ENCODE data around the gene ANAPC4.
"Not testable (repeated sequence)": the region's sequence is repeated elsewhere in the genome, so short reads cannot be mapped to it uniquely, and the experiment has no call there.

Gene ANAPC4, protein sequence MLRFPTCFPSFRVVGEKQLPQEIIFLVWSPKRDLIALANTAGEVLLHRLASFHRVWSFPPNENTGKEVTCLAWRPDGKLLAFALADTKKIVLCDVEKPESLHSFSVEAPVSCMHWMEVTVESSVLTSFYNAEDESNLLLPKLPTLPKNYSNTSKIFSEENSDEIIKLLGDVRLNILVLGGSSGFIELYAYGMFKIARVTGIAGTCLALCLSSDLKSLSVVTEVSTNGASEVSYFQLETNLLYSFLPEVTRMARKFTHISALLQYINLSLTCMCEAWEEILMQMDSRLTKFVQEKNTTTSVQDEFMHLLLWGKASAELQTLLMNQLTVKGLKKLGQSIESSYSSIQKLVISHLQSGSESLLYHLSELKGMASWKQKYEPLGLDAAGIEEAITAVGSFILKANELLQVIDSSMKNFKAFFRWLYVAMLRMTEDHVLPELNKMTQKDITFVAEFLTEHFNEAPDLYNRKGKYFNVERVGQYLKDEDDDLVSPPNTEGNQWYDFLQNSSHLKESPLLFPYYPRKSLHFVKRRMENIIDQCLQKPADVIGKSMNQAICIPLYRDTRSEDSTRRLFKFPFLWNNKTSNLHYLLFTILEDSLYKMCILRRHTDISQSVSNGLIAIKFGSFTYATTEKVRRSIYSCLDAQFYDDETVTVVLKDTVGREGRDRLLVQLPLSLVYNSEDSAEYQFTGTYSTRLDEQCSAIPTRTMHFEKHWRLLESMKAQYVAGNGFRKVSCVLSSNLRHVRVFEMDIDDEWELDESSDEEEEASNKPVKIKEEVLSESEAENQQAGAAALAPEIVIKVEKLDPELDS

DNA sequence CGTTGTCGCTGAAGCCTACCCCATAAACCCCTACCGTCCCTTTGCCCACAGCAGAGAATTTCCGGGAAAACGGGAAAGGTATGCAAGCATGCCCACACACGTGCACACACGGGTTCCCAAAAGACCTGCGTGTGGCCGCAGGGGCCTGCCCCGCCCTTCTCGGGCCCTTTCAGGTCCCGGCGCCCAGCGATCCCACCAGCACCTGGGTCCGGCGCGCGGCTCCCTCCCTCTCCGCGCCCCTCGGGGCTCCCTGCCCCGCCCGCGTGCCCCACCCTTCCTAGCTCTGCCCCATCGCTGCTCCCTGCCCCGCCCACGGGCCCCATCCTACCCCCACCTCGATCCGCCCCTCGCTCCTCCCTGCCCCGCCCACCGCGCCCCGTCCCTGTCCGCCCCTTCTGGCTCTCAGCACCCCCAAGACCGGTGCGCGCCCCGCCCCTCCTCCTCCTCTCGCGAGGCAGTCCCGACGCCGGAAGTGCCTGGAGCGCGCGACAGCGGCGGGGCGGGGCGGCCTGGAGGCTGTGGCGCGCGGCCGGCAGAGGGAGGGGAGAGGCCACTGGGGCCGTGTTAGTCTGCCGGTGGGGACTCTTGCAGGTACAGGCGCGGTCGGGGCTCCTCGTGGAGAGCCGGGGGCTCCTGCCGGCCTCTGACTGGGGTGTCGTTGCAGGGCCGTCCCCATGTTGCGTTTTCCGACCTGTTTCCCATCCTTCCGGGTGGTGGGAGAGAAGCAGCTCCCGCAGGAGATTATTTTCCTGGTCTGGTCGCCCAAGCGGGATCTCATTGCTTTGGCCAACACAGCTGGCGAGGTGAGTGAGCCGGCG lies at the start of gene ANAPC4:
TSS of gene ANAPC4 (plus strand) at position 510 of the 818 bp plus-strand sequence. CDS start at position 675, 165 bp downstream.
- peak; percentile 94 for DNase-seq

DNA sequence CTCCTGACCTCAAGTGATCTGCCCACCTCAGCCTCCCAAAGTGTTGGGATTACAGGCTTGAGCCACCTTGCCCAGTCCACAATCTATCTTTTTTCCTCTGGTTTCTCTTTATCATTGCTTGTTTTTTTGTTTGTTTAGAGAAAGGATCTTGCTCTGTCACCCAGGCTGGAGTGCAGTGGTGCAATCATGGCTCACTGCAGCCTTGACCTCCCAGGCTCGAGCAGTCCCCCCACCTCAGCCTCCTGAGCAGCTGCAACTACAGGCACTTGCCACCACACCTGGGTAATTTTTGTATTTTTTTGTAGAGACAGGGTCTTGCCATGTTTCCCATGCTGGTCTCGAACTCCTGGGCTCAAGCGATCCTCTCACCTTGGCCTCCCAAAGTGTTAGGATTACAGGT lies 48.6 kb upstream of the ANAPC4 start:
- DNase-seq: not testable (repeated sequence)

DNA sequence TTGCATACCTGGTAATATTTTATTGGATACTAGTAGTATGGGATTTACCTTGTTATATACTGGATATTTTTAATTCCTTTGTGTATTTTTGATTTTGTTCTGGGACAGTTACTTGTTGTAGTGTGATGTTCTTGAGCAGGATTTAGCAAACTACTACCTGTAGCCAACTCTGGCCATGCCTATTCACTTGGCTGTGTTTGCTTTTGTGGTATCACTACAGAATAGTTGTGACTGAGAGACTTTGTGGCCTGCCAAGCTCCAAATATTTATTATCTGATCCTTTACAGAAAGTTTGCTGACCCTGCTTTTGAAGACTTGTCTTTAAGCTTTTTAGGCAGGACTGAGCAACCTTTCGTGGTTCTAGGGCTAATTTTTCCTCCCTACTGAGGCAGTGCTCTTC lies 46.7 kb upstream of the ANAPC4 start:
- peak; percentile 30 for DNase-seq

DNA sequence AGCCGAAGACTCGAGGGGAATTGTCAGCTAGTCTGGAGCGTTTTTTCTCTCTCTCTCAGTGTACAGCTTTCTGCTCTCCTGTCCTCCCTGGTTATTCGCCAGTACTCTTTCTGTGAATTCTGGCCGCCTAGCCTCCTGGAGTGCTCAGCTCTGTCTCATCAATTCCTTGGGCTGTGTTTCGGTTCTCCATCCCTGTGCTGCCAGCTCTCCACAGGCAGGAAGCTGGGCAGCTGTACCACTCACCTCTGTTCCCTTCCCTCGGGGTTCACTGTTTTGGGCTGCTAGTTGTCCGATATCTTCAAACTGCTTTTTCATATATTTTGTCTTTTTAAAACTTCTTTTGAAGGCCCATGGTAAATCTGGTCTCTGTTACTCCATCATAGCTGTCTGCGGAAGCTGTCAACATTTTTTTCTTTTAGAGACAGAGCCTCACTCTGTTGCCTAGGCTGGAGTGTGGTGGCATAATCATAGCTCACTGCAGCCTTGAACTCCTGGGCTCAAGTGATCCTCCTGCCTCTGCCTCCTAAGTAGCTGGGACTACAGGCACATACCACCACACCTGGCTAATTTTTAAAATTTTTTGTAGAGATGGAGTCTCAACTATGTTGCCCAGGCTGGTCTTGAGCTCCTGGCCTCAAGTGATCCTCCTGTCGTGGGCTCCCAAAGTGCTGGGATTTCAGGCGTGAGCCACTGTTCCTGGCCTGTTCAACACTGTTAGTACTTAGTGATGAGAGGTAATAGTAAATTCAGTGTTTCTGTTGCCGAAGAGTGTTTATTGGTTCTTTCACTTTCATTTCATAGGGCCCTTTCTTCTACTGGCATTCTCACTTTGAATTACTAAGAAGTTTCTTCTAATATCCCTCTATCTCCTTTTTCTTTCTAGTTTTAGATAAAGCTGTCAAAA lies 45.9 kb upstream of the ANAPC4 start:
- no peak for DNase-seq

DNA sequence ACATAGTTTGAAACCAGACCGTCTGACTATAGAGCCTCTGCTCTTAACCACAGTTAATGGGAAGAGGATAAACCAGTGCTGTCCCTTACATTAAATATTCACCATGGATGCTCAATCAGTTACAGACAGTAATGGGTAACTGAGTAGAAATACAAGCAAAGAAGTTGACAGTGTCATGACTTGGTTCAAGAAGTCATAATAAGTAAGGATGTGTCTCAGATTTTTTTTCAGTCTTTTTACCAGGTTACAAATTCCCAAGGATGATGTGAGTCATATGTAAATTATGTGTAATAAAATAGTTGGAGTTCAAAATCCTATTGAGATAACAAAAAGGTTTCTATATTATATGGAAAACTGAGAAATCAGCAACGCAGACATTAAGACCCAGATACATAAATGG lies 33.4 kb upstream of the ANAPC4 start:
- no peak for DNase-seq

DNA sequence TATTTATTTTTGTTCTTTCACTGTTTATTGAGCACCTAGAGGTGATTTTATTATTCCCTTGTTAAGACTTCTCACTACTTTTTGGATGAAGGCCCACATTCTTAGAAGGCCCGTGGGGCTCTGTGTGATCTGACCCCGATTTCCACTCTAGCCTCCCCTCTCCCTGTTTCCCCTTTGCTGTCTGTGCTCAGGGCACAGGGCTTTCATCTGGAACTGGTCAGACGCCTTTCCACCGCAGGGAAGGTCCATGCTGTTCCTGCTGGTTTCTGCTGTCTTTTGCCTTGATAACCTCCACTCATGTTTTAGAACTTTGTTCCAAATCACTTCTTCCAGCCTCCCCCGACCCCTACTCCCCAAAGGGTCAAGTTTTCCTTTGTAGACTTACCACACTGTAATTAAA lies 31.3 kb upstream of the ANAPC4 start:
- no peak for DNase-seq

DNA sequence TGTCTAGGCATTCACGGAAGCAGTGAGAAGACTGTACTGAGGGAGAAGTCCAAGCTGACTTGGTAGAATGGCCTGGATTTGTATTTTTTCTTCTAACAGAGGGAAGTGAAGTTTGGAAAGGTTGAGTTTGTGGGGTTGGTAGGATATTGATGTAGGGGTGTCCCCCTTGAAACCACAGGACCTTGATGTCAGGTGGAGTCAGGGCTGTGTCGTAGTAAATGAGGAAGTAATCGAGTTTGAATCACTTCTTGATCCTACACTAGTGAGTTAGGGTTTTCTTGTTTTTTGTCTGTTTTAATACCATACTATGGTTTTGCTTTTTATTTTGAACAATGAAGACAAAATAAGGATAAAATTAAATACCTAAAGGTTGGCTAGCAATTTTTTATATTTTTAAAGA lies 30.1 kb upstream of the ANAPC4 start:
- DNase-seq: no peak

DNA sequence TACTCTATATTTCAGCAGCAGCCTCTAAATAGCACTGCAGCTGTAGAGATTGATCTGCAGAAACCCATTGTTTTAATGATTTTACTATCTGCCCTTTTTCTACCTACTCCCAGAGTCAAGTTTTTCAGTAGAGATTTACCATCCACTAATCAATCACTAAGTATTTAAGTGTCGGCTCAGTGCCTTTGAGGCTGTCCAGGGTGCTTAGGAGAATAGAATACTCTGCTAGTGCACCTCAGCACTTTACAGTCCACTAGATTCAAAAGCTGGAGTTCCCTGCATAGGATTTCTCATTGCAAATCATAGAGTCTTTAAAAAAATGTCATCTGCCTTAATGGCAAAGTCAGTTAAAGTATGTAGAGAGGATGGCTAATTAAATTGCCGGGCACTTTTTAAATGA lies 29.6 kb upstream of the ANAPC4 start:
- no peak for DNase-seq

DNA sequence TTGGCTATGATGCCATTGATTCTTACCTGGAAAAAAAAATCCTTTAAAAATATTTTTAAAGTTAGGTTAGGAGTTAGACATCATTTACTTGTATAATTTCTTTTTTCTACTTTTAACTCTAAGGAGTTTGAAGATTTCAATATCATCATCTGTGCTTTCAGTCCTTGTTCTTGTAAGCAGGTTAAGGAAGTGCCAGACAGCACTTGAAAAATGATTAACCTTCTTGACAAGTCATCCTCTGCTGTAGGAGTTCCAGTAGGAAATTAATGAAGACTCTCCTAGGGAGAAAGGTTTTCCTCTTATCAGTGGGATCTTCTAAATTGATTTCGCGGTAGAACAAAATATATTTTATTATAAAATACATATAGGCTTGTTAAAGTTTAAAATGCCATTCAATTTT lies 29.1 kb upstream of the ANAPC4 start:
- no peak for DNase-seq

DNA sequence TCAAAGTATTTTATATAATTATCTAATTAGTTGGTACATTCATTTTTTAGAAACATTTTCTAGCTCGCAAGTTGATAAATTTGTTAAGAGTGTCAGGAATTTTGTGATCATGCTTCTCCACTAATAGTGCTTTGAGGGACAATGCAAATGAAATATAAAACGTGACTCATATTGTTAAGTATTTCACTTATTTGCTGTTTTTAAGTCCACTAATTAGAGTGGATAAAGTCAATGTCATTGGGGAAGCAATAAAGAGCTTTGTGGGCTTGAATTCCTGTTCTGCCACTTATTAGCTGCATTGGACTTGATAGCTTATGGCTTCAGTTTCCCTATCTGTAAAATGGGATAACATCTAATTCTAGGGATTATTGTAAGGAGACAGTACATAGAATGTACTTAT lies 26.5 kb upstream of the ANAPC4 start:
- no peak for DNase-seq

DNA sequence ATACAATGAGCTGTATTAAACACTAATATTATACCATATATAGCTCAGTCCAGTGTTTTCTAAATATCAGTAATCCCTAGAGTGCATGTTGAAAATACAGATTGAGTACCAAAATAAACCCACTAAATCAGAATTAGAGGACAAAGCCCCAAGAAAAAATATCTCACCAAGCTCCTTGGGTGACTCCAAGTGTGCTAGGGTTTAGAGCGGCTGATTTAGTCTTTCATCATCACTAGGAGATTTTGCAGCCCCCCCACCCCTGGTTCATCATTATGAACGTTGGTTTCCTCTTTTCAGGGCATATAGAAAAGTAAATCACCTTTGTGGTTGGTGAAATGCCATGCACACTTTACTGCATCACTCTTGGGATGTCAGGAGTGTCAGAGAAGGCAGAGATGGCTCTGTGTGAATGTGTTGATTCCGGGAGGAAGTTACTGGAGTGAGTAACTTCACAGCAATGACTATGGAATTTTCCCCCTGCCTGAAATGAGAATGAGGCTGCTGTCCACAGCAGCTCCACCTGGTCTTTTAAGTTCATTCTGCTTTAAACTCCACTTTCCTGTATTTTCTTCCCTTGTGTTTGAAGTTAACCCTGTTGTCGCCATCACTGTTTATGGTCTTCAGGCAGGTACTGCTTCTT lies 25.2 kb upstream of the ANAPC4 start:
- no peak for DNase-seq

DNA sequence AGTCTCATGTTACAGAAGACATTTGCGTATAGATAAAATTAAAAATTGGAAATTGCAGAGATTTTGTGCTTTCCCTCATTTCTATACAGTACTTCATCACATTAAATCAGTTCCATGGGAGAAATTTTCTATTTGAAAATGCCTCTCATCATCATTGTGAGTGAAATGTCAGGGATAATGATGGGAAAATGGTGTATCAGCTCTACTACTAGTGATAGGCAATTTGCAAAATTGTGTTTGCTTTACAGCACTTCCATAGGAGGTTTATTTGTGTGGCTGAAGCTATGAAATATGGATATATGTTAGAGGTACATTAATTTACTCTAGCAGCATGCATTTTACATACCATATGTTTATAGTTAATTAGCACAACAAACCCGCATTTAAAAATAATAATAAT lies 21.0 kb upstream of the ANAPC4 start:
- no peak for DNase-seq

DNA sequence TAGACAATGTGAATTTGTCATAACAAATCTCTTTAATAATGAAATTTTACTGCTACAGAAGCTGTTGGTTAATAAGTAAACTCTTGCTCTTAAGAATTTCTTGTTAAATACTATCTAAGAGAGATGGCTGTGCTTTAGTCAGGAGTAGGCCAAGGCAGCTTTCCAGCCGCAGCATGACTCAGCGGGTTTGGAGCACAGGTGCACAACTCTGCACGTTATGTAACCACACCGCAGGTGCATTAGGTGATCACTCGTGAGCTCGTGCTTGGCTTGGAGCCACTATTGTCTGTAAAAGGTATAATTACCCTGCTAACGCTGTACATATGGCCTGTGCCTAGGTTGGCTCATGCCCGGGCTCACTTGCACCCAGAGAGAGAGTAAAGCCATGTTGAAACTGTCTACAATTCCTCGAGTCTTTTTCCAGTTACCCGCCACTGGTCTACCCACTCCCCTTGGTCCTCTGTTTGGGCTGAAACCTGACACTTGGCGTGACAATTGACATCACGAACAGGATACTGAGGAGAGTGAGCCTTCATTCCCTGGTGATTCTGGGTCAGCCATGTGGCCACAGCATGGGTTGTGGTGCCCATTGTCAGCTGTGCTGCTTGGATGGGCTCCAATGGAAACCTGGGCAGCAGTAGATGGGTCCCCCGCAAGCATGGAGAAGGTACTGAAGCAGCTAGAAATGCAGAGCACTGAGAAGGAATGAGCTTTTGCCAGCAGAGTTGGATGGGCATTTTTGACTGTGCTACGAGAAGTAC lies 18.4 kb upstream of the ANAPC4 start:
- no peak for DNase-seq

DNA sequence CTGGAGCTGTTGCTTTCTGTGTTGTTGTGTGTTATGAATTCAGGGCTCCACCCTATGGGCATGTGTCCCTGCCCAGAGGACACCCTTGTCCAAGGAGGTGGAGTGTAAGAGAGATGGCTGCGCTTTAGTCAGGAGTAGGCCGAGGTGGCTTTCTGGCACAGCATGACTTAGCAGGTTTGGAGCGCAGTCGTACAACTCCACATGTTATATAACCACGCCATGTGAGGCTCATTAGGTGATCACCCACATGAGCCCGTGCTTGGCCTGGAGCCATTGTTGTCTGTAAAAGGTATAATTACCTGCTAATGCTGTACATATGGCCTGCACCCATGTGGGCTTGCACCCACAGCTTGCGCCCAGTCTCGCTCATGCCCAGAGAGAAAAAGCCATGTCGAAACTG lies 15.8 kb upstream of the ANAPC4 start:
- DNase-seq: no peak

DNA sequence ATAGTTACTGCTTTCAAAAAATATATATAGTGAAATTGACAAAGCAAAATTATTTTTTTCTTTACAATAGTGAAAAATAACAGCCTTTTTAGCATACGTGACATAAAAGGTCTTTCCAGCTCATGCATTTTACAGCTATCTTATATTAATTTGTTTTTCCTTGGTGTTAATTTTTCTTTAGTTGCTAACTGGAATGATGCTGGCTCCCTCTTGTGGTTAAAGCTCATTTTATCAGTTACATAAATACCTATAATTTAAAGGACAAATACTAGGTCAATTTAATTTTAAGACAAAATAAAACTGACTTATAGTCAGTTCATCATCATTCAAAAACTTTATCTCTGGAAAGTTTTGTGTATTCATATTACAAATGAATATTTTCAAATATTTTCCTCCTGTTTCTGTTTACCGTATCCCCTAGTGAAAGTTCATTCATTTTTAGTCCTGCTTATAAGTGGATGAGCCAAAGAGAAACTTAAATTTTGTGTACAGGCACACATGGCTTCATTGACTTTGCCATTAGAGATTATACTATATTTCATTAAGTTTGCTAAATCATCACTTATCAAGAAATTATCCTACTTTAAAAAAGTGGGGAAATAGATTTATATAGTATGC lies 9.9 kb upstream of the ANAPC4 start:
- peak; percentile 77 for DNase-seq

DNA sequence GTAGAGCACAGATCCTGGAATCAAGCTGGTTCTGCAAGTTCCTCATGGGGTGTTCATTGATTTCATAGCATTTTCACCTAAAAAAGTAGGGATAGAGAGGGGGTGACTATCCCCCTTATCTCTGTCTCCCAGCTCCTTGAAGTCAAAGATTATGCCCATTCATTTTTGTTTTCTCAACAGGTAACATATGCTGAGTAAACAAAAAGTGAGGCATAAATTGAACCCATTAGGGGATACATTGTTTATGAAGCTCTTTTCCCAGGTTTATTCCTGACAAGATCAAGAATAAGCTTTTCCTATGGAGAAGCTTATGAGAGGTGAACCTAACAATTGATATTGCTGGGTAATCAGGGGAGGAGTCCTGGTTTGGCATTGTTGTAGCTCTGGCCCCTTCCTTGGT lies 9.2 kb upstream of the ANAPC4 start:
- DNase-seq: no peak

DNA sequence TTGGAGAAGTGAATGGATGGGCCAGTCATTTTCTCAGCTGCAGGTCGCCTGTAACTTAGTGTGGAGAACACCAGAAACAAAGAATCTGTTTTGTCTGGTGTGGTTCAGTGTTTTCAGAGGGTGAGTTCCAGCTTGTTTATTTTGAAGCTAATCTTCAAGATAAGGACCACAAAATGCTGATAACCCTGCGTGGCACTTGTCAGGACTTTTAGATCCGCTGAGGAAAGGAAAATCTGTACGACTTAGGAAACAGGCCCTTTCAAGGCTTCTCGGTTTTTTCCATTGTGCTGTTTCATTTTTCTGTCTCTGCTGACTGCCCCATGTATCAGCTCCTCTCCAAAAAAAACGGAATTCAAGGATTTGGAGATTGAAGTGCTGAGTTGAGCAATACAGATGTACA lies 8.7 kb upstream of the ANAPC4 start:
- DNase-seq: no peak

DNA sequence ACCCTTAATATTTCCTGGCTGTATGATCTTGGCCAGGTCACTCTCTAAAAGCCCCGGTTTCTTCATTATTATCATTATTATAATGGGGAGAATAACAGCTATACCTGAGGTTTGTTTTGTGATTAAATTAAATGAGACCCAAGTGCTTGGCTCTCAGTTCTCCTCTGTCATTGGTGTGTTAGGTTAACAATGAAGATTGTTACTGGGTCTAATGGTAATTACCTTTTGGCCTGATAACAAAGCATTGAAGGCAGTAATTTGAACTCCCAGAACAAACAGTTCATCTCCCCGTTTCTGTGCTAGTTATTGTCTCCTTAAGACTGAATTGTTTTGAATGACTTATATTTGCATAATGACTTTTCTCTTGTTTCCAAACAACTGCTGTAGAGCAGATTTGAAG lies 6.8 kb upstream of the ANAPC4 start:
- no peak for DNase-seq

DNA sequence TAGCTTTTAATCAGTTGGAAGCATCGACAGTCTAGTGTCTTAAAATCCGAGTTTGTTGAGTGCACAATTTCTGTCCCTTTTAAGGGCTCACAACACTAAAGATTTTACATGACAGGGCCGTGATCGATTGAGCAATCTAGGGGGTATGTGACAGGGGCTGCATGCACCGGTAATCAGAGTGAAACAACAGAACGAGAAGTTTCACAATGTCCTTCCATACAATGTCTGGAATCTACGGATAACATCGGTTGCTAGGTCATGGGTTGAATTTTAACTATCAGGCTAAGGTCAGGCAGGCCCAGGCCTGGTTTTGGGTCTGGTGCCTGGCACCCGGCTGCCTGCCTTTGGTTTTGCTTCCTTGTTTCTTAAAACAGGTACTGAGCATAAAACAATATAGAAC lies 4.5 kb upstream of the ANAPC4 start:
- not testable (repeated sequence) for DNase-seq
